ELR (cell line): ENCODE results near the gene UBR1.
"Not testable (repeated sequence)": the region's sequence is repeated elsewhere in the genome, so short reads cannot be mapped to it uniquely, and the experiment has no call there.

Experiments used
- DNase-seq: peaks from one replicate; pipeline ENCODE4 v3.0.0-alpha.2; 2015; ENCODE audit warnings: low read depth

UBR1 gene

GRCh38 chr15:42911058-42911592 lies 194.7 kb downstream of the UBR1 start:
- DNase-seq: peak; percentile 45

DNA sequence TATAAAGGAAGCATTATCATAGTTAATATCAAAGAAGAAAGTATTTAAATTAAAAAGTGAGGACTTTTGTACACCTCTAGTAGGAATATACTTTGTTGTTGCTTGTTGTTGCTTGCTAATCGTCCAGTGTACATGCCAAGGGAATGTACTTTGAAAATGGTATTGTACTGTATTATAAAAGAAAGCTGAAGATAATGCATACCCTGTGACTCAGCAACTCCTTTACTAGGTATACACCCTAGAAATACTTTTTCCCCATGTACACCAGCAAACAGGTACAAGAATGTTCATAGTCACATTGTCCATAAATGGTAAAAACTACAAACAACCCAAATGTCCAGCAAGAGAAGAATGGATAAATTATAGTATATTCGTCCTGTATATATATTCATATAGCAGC lies 197.3 kb downstream of the UBR1 start:
- DNase-seq: no peak

DNA sequence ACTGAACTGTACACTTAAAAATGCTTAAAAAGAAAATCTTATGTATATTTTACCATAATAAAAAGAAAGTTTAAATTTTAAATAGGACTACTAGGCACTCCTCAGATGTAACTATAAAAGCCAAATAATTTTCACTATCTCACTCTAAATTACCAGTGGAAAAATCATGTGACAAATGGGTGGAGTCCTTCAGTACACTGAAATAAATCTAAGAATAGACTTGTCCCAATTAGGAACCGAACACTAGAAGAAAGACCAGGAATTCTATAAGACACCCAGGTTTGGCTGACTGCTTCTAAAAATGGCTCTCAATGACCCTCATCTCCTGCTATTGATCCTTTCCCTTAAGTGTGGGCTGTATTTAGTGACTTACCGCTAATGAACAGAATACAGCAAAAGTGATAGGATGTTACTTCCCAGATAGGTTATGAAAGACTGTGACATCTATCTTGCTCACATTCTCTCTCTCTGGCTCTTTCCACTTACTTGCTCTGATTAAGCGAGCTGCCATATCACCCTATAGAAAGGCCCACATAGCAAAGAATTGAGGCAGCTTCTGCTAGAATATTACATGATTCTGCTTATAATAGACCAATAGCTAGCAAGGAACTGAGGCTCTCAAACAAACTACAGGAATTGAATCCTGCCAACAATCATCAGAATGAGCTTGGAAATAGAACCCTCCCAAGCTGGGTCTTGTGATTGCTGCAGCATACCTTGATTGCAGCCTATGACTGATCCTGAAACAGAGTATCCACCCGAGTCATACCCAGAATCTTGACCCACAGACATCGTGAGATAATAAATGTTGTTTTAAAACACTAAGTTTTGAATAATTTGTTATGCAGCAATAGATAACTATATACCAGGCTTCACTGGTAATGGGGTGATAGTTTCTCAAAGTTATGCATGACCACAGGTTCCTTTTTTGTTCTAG lies 202.2 kb downstream of the UBR1 start:
- no peak for DNase-seq

DNA sequence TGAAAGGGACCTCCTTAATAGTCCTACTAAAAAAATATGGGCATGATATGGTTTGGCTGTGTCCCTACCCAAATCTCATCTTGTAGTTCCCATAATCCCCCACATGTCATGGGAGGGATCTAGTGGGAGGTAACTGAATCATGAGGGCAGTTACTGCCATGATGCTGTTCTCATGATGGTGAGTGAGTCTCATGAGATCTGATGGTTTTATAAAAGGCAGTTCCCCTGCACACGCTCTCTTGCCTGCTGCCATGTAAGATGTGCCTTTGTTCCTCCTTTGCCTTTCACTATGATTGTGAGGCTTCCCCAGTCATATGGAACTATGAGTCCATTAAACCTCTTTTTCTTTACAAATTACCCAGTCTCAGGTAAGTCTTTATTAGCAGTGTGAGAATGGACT lies 211.9 kb downstream of the UBR1 start:
- not testable (repeated sequence) for DNase-seq
